ENCODE measurements around the gene UMODL1. TPM values are rescaled to one million over a fixed set of nuclear protein-coding genes. Genes with fewer than 3 reads are reported as not detected.

Gene UMODL1
- total and polyA plus RNA-seq, 2 of the 13 experiments (the other 11 are each of a cell fraction or from before 2014, with no cell fraction given), result not detected

DNA sequence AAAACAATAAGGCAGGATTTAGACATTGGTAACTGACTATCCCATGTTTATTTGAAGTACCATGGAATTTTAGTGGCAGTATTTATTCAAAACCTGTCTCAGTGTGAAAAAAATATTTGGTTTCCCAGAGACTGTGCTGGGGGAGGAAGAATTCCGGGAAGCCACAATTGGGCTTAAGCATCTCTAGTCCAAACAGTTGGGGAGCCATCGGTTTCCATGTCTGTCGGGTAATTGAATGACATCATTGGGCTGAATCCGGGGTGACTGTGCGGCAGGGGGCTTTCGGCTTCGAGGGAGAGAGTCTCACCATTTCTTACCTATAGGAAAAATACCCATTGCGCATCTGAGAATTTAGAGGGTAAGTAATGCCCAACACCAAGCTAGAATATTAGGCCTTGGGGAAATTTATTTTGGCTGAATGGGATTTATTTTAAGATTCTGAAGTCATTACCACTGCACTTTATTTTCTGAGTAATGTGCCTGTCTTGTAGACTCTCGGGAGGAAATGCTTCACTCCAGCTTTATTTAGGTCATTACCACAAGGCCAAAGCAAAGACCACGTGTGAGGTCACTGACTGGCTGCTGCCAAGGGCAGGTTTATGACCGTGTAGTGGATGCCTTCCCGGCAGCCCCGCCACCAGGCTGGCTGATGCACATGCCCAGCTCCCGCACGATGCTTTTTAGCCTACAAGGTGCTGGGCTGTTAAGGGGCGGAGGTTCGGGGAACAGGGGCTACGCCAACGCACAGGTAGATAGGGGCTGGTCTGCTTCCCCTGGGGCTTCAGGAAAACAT is 23.1 kb upstream of the UMODL1 start (continued):
- TF ChIP-seq, protein P1, sequence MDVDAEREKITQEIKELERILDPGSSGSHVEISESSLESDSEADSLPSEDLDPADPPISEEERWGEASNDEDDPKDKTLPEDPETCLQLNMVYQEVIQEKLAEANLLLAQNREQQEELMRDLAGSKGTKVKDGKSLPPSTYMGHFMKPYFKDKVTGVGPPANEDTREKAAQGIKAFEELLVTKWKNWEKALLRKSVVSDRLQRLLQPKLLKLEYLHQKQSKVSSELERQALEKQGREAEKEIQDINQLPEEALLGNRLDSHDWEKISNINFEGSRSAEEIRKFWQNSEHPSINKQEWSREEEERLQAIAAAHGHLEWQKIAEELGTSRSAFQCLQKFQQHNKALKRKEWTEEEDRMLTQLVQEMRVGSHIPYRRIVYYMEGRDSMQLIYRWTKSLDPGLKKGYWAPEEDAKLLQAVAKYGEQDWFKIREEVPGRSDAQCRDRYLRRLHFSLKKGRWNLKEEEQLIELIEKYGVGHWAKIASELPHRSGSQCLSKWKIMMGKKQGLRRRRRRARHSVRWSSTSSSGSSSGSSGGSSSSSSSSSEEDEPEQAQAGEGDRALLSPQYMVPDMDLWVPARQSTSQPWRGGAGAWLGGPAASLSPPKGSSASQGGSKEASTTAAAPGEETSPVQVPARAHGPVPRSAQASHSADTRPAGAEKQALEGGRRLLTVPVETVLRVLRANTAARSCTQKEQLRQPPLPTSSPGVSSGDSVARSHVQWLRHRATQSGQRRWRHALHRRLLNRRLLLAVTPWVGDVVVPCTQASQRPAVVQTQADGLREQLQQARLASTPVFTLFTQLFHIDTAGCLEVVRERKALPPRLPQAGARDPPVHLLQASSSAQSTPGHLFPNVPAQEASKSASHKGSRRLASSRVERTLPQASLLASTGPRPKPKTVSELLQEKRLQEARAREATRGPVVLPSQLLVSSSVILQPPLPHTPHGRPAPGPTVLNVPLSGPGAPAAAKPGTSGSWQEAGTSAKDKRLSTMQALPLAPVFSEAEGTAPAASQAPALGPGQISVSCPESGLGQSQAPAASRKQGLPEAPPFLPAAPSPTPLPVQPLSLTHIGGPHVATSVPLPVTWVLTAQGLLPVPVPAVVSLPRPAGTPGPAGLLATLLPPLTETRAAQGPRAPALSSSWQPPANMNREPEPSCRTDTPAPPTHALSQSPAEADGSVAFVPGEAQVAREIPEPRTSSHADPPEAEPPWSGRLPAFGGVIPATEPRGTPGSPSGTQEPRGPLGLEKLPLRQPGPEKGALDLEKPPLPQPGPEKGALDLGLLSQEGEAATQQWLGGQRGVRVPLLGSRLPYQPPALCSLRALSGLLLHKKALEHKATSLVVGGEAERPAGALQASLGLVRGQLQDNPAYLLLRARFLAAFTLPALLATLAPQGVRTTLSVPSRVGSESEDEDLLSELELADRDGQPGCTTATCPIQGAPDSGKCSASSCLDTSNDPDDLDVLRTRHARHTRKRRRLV (CRISPR knock-in tag; IDR thresholded peaks at IDR 0.05), result no peak

DNA sequence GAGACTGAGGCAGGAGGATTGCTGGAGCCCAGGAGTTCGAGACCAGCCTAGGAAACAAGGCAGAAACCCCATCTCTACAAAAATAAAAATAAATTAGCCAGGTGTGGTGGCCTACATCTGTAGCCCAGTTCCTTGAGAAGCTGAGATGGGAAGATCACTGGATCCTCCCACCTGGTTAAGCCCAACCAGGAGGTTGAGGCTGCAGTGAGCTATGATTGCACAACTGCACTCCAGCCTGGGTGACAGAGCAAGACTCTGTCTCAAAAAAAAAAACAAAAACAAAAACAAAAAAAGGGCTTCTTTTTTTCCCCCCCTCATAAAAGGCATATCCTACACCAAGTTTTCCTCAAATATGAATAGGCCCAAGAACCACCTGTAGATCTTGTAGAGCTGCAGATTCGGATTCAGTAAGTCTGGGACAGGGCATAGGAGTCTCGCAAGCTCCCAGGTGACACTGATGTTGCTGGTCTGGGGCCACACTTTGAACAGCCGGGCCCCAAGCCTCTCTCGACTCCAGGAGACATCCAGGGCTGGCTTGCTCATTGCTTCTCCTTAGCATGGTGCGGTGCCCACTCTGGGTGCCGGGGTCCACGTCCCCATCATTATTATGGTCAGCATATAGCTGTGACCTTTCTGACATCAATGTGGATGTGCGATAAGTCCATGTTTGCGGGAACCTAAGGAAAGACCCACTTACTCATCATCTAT is 22.1 kb upstream of the UMODL1 start:
- no peaks in the 10 kb centered on the region for H3K9me3 ChIP-seq (ENCODE audit: low read length)
- no peak overlapping the region for H3K4me2 ChIP-seq (ENCODE audit: low read depth, low read length)
- ATAC-seq (no peak), FAIRE-seq (no peak), DNase-seq (ENCODE audit: low spot score) (no peak)
- TF ChIP-seq SAP130 (CRISPR knock-in tag; IDR thresholded peaks at IDR 0.05; ENCODE audit: low read depth), result no peak
- TF ChIP-seq, protein P2, sequence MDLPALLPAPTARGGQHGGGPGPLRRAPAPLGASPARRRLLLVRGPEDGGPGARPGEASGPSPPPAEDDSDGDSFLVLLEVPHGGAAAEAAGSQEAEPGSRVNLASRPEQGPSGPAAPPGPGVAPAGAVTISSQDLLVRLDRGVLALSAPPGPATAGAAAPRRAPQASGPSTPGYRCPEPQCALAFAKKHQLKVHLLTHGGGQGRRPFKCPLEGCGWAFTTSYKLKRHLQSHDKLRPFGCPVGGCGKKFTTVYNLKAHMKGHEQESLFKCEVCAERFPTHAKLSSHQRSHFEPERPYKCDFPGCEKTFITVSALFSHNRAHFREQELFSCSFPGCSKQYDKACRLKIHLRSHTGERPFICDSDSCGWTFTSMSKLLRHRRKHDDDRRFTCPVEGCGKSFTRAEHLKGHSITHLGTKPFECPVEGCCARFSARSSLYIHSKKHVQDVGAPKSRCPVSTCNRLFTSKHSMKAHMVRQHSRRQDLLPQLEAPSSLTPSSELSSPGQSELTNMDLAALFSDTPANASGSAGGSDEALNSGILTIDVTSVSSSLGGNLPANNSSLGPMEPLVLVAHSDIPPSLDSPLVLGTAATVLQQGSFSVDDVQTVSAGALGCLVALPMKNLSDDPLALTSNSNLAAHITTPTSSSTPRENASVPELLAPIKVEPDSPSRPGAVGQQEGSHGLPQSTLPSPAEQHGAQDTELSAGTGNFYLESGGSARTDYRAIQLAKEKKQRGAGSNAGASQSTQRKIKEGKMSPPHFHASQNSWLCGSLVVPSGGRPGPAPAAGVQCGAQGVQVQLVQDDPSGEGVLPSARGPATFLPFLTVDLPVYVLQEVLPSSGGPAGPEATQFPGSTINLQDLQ (CRISPR knock-in tag; IDR thresholded peaks at IDR 0.05), result no peak
- no peak for TF ChIP-seq ISL2 (CRISPR knock-in tag; IDR thresholded peaks at IDR 0.05)
- H3K4me1 ChIP-seq (ENCODE audit: insufficient read depth, low read length), result no peaks in the 10 kb centered on the region
- H3K9ac ChIP-seq (ENCODE audit: insufficient read depth, low read depth, low read length), result no peak overlapping the region
- ChIA-PET POLR2A (no interaction called here), CTCF (ENCODE audit: low intra/inter-chr PET ratio, low total read pairs) (no interaction called here)
- peaks cover 2 to 16% of the 10 kb centered on the region in 2 experiments; a peak in 3 of 5 replicates for H3K27me3 ChIP-seq (ENCODE audit: control insufficient read depth in 1 of 2, insufficient read depth in 2 of 2, low read length in 2 of 2)
- 51% methylated on average over 9 of the region's 10 CpGs for WGBS (ENCODE audit: low lambda C conversion rate)
- no TSS peak for BruUV-seq (replicated peaks)
- H2AFZ ChIP-seq (ENCODE audit: low read length), result no peak overlapping the region
- no peaks in the 10 kb centered on the region for H4K20me1 ChIP-seq (ENCODE audit: insufficient read depth, low read length)
- in situ Hi-C loops (cut with HindIII; ENCODE audit: extremely low pct_ligation_motif_present, low pct_unique_long_range_greater_than_20kb), result no loop called here
- H3K4me3 ChIP-seq (replicated peaks in 1 of 3; ENCODE audit: insufficient read depth in 1 of 3, low read depth in 2 of 3, low read length in 3 of 3), result no peak overlapping the region
- no peaks in the 10 kb centered on the region for H3K36me3 ChIP-seq (replicated peaks in 1 of 2; ENCODE audit: control insufficient read depth in 1 of 2, insufficient read depth in 2 of 2, low read length in 2 of 2)
- no peak overlapping the region for H3K27ac ChIP-seq (ENCODE audit: extremely low read length, insufficient read depth, low read length)
- no peaks in the 10 kb centered on the region for H3K79me2 ChIP-seq (ENCODE audit: insufficient read depth, low read length)
- intact Hi-C loops (cut with micrococcal nuclease; ENCODE audit: unreplicated experiment), result no loop called here
